ENCODE data around the gene SLC9C2. TPM values are rescaled to one million over a fixed set of nuclear protein-coding genes. Genes with fewer than 3 reads are reported as not detected.

The SLC9C2 gene
- total RNA-seq, 1 donor from 2014 or later, result not detected

DNA sequence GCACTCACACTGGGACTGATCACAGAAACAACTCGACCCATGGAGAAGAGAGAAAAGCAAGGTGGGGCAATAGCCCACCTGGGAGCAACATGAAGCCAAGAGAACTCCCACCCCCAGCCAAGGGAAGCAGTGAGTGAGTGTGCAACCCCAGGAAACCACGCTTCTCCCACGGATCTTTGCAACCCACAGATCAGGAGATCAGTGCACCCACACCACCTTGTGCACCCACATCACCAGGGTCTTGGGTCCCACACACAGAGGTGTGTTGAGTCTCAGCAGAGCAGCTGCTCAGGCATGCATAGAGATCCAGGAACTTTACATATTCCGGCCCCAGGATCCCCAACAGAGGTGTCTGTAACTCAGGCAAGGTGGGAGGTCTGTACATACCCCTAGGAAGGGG lies 143.0 kb downstream of the SLC9C2 start:
- TF ChIP-seq CTCF (IDR thresholded peaks at IDR 0.05), result no peak
- Mint-ChIP-seq H3K36me3 (ENCODE audit: unreplicated experiment) (peaks cover 23% of the 10 kb centered on the region), H3K4me3 (ENCODE audit: unreplicated experiment) (no peak overlapping the region), H3K4me1 (ENCODE audit: unreplicated experiment) (no peaks in the 10 kb centered on the region), H3K27ac (ENCODE audit: unreplicated experiment) (no peak overlapping the region), H3K9me3 (ENCODE audit: unreplicated experiment) (peaks cover 16% of the 10 kb centered on the region), H3K27me3 (ENCODE audit: unreplicated experiment) (no peaks in the 10 kb centered on the region)
- DNase-seq (ENCODE audit: extremely low spot score, unreplicated experiment), result no peak

- Mint-ChIP-seq H3K4me1 (ENCODE audit: unreplicated experiment) (peaks cover 4% of the 10 kb centered on the region), H3K36me3 (ENCODE audit: unreplicated experiment) (peaks cover 6% of the 10 kb centered on the region), H3K4me3 (ENCODE audit: unreplicated experiment) (no peak overlapping the region), H3K9me3 (ENCODE audit: unreplicated experiment) (no peaks in the 10 kb centered on the region), H3K27me3 (ENCODE audit: unreplicated experiment) (no peaks in the 10 kb centered on the region), H3K27ac (ENCODE audit: unreplicated experiment) (no peak overlapping the region)
- no peak for DNase-seq (ENCODE audit: extremely low spot score, unreplicated experiment)
- no peak for TF ChIP-seq CTCF (IDR thresholded peaks at IDR 0.05)
These were observed 147.8 kb downstream of the SLC9C2 start for GRCh38 chr1:173454966-173455524.

DNA sequence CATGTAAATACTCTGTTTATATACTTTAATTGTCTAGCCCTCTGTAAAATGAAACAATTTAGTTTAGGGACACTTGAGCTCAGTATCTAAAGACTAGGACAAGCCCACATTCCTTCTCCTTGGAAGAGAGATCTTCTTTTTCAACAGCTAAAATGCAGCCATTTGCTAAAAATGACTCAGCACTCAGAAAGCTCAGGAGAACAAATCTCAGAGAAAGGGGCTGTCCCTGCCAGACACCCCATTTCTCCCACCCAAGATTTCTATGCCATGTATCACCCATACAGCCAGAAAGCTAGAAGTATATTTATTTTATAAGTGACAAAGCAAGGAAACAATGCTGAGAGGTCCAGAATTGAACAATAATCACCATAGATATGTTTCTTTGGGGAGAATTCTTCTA lies 148.9 kb downstream of the SLC9C2 start:
- H3K9me3 Mint-ChIP-seq (ENCODE audit: unreplicated experiment), result no peaks in the 10 kb centered on the region
- H3K36me3 Mint-ChIP-seq (ENCODE audit: unreplicated experiment), result peaks cover 2% of the 10 kb centered on the region
- no peaks in the 10 kb centered on the region for H3K27me3 Mint-ChIP-seq (ENCODE audit: unreplicated experiment)
- no peak overlapping the region for H3K4me3 Mint-ChIP-seq (ENCODE audit: unreplicated experiment)
- no peak for DNase-seq (ENCODE audit: extremely low spot score, unreplicated experiment)
- H3K4me1 Mint-ChIP-seq (ENCODE audit: unreplicated experiment), result peaks cover 10% of the 10 kb centered on the region
- no peak for TF ChIP-seq CTCF (IDR thresholded peaks at IDR 0.05)
- H3K27ac Mint-ChIP-seq (ENCODE audit: unreplicated experiment), result no peak overlapping the region

- Mint-ChIP-seq H3K27ac (ENCODE audit: unreplicated experiment) (no peak overlapping the region), H3K9me3 (ENCODE audit: unreplicated experiment) (peaks cover 1% of the 10 kb centered on the region), H3K27me3 (ENCODE audit: unreplicated experiment) (no peaks in the 10 kb centered on the region), H3K4me1 (ENCODE audit: unreplicated experiment) (peaks cover 10% of the 10 kb centered on the region), H3K36me3 (ENCODE audit: unreplicated experiment) (peaks cover 2% of the 10 kb centered on the region), H3K4me3 (ENCODE audit: unreplicated experiment) (no peak overlapping the region)
- DNase-seq (ENCODE audit: extremely low spot score, unreplicated experiment), result no peak
- no peak for TF ChIP-seq CTCF (IDR thresholded peaks at IDR 0.05)
These were observed 150.9 kb downstream of the SLC9C2 start for GRCh38 chr1:173451981-173452380.

Other genes with a start within 250 kb of the SLC9C2 start
- 146 and 148 TPM in 2 replicates for gene PRDX6, start 125.7 kb downstream of the SLC9C2 start, total RNA-seq
- gene TEX50, start 32.3 kb upstream of the SLC9C2 start, total RNA-seq, result not detected in 2 replicates
- 0.24 TPM in 1 of 2 replicates, not detected in the other for gene ANKRD45, start 66.8 kb upstream of the SLC9C2 start, total RNA-seq
- gene KLHL20, start 111.9 kb upstream of the SLC9C2 start, total RNA-seq, result 27.1 and 27.8 TPM in 2 replicates
- gene DARS2, start 221.6 kb upstream of the SLC9C2 start, total RNA-seq, result 12.8 and 13.1 TPM in 2 replicates
- gene CENPL, start 221.8 kb upstream of the SLC9C2 start, total RNA-seq, result 7.9 and 10.9 TPM in 2 replicates